ENCODE results near the gene TMC2. TPM values are rescaled to one million over a fixed set of nuclear protein-coding genes. Genes with fewer than 3 reads are reported as not detected.

Gene TMC2
- total RNA-seq, 1 donor from 2014 or later = not detected

GRCh38 chr20:2545594-2545993 lies 9.2 kb downstream of the TMC2 start:
- H3K4me3 ChIP-seq = no peak overlapping the region
- H3K4me1 ChIP-seq = no peaks in the 10 kb centered on the region
- intact Hi-C loops (cut with DNase I) = no loop called here
- DNase-seq (ENCODE audit: extremely low spot score in 2 of 2) = no peak
- no peaks in the 10 kb centered on the region for H3K36me3 ChIP-seq
- no peak for TF ChIP-seq POLR2A (IDR thresholded peaks at IDR 0.05)
- no peak for TF ChIP-seq POLR2AphosphoS5 (IDR thresholded peaks at IDR 0.05; ENCODE audit: insufficient read depth in 1 of 2, low read depth in 1 of 2)
- no peak for TF ChIP-seq CTCF (IDR thresholded peaks at IDR 0.05)
- H3K9me3 ChIP-seq = no peaks in the 10 kb centered on the region
- no peaks in the 10 kb centered on the region for H3K27me3 ChIP-seq
- H3K27ac ChIP-seq = no peak overlapping the region

DNA sequence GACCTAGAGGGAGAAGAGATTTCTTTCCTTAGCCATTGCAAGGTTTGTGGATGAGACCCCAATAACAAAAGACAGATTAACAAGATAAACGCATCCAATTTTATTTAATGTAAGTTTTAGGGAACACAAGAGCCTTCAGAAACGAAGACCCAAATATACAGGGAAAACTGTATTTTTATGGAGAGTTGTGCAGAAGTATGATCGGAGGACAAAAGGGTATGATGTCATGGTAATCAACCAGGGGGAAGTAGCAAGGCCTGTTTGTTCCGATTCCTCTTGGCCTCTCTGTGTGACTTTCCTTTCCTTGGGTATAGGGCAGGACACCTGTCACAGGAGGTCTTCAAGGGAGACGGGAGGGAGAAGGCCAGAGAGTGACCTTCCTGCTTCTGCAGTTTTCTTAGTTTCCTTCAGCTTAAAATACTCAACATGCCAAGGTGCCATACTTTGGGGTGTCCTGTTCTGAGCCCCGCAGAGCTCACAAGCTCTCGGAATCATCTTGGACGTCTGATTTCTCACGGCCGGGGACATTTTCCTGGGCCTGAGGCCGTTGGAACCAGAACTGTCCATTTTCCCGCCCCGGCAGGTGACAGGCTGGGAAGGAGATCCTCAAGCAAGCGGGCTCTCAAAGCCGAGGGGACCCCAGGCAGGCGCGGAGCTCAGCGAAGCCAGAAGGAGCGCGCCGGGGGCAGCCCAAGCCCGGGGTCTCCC lies 21.7 kb downstream of the TMC2 start:
- Histone ChIP-seq H3K27ac (no peak overlapping the region), H3K36me3 (no peaks in the 10 kb centered on the region), H3K4me3 (no peak overlapping the region), H3K4me1 (peaks cover 12% of the 10 kb centered on the region), H3K27me3 (no peaks in the 10 kb centered on the region), H3K9me3 (no peaks in the 10 kb centered on the region)
- intact Hi-C loops (cut with DNase I) = no loop called here
- DNase-seq (ENCODE audit: extremely low spot score in 2 of 2) = no peak
- TF ChIP-seq POLR2A (IDR thresholded peaks at IDR 0.05) (no peak), CTCF (IDR thresholded peaks at IDR 0.05) (no peak), POLR2AphosphoS5 (IDR thresholded peaks at IDR 0.05; ENCODE audit: insufficient read depth in 1 of 2, low read depth in 1 of 2) (no peak)

- TF ChIP-seq POLR2AphosphoS5 (IDR thresholded peaks at IDR 0.05; ENCODE audit: insufficient read depth in 1 of 2, low read depth in 1 of 2) (no peak), CTCF (IDR thresholded peaks at IDR 0.05) (no peak), POLR2A (IDR thresholded peaks at IDR 0.05) (no peak)
- intact Hi-C loops (cut with DNase I) = no loop called here
- H3K4me3 ChIP-seq = peak overlapping the region; percentile 25 to 27
- peaks cover 12% of the 10 kb centered on the region for H3K4me1 ChIP-seq
- H3K9me3 ChIP-seq = no peaks in the 10 kb centered on the region
- no peak overlapping the region for H3K27ac ChIP-seq
- no peak for DNase-seq (ENCODE audit: extremely low spot score in 2 of 2)
- no peaks in the 10 kb centered on the region for H3K27me3 ChIP-seq
- no peaks in the 10 kb centered on the region for H3K36me3 ChIP-seq
These were observed 22.4 kb downstream of the TMC2 start for GRCh38 chr20:2558581-2559278.

- H3K27ac ChIP-seq = no peak overlapping the region
- H3K9me3 ChIP-seq = no peaks in the 10 kb centered on the region
- TF ChIP-seq CTCF (IDR thresholded peaks at IDR 0.05) (no peak), POLR2A (IDR thresholded peaks at IDR 0.05) (no peak), POLR2AphosphoS5 (IDR thresholded peaks at IDR 0.05; ENCODE audit: insufficient read depth in 1 of 2, low read depth in 1 of 2) (no peak)
- no peaks in the 10 kb centered on the region for H3K27me3 ChIP-seq
- H3K4me3 ChIP-seq = no peak overlapping the region
- no peak for DNase-seq (ENCODE audit: extremely low spot score in 2 of 2)
- intact Hi-C loops (cut with DNase I) = no loop called here
- peaks cover 12% of the 10 kb centered on the region for H3K4me1 ChIP-seq
- no peaks in the 10 kb centered on the region for H3K36me3 ChIP-seq
These were observed 22.9 kb downstream of the TMC2 start for GRCh38 chr20:2559279-2559626.

DNA sequence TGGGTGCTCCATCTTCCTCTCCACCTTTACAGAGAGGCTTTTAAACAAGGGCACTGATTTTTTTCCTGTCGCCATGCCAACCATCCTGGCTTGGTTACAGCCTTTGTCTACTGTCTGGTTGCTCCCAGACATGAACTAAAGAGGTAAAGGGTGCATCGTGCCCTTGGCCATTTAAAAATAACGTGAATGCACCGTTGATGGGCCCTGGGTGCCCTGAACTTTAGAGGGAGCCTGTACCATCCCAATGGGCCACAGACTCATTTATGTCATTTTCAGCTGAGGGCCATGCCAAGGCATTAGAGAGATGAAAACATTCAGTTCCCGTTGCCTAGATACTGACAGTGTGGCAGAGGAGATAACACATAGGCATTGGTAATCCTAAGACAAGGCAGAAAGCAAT lies 23.3 kb downstream of the TMC2 start:
- Histone ChIP-seq H3K4me3 (no peak overlapping the region), H3K4me1 (peaks cover 12% of the 10 kb centered on the region), H3K27ac (no peak overlapping the region), H3K9me3 (no peaks in the 10 kb centered on the region), H3K27me3 (no peaks in the 10 kb centered on the region), H3K36me3 (no peaks in the 10 kb centered on the region)
- DNase-seq (ENCODE audit: extremely low spot score in 2 of 2) = no peak
- TF ChIP-seq POLR2AphosphoS5 (IDR thresholded peaks at IDR 0.05; ENCODE audit: insufficient read depth in 1 of 2, low read depth in 1 of 2) (no peak), POLR2A (IDR thresholded peaks at IDR 0.05) (no peak), CTCF (IDR thresholded peaks at IDR 0.05) (no peak)
- intact Hi-C loops (cut with DNase I) = no loop called here

Data from vagina (tissue), 2 donors.